Neuronal stem cell (in vitro differentiated cells): ENCODE measurements around the gene PHLDB1.
"Not testable (repeated sequence)": the region's sequence is repeated elsewhere in the genome, so short reads cannot be mapped to it uniquely, and the experiment has no call there.

ENCODE experiments used
- DNase-seq: peaks from one replicate; pipeline ENCODE4 v3.0.0-alpha.2; 2013; ENCODE audit warnings: low spot score
- H2AFZ ChIP-seq: one replicate; pipeline ENCODE4 v1.6.1; 2013; ENCODE audit warnings: mild to moderate bottlenecking, low read length, inconsistent platforms
- H2AK5ac ChIP-seq: 2 replicates; pipeline ENCODE4 v1.6.1; 2013; ENCODE audit warnings: low read depth, mild to moderate bottlenecking, inconsistent platforms, low read length, moderate library complexity, mixed read lengths
- H2BK120ac ChIP-seq: 2 replicates; pipeline ENCODE4 v1.6.1; 2013; ENCODE audit warnings: low read depth, mild to moderate bottlenecking, inconsistent platforms, low read length, moderate library complexity, mixed read lengths
- H2BK12ac ChIP-seq: one replicate; pipeline ENCODE4 v1.6.1; 2013; ENCODE audit warnings: low read length, inconsistent platforms
- H2BK15ac ChIP-seq: 2 replicates; pipeline ENCODE4 v1.6.1; 2013; ENCODE audit warnings: mild to moderate bottlenecking, low read length, inconsistent platforms, mixed read lengths
- H2BK5ac ChIP-seq: one replicate; pipeline ENCODE4 v1.6.1; 2013; ENCODE audit warnings: inconsistent platforms, mild to moderate bottlenecking, low read length, moderate library complexity
- H3K14ac ChIP-seq: one replicate; pipeline ENCODE4 v1.6.1; 2013; ENCODE audit warnings: low read length, inconsistent platforms
- H3K18ac ChIP-seq: 2 replicates; pipeline ENCODE4 v1.6.1; 2013; ENCODE audit warnings: low read length, inconsistent platforms
- H3K23ac ChIP-seq: 2 replicates; pipeline ENCODE4 v1.6.1; 2013; ENCODE audit warnings: low read depth, mild to moderate bottlenecking, mixed read lengths, low read length, inconsistent platforms; ENCODE audit not compliant: poor library complexity
- H3K27ac ChIP-seq: replicated peaks from 3 replicates; pipeline ENCODE4 v1.5.1; 2013; ENCODE audit warnings: low read length, inconsistent platforms
- H3K27me3 ChIP-seq, 3 experiments: 2 replicates each; pipeline ENCODE4 v1.6.1; 2013; ENCODE audit warnings: low read length in 3 of 3, mild to moderate bottlenecking in 2 of 3, inconsistent platforms in 1 of 3, low read depth in 1 of 3, mixed read lengths in 1 of 3, moderate library complexity in 1 of 3; ENCODE audit not compliant: control insufficient read depth in 3 of 3, insufficient read depth in 3 of 3
- H3K36me3 ChIP-seq, 2 donors: replicated peaks in 1 of 2; 2 replicates each; pipeline ENCODE4 v1.6.1; 2013; ENCODE audit warnings: low read length in 2 of 2; ENCODE audit not compliant: control insufficient read depth in 2 of 2, insufficient read depth in 2 of 2
- H3K4ac ChIP-seq: 2 replicates; pipeline ENCODE4 v1.6.1; 2013; ENCODE audit warnings: inconsistent platforms, mild to moderate bottlenecking, low read length, moderate library complexity
- H3K4me1 ChIP-seq, 2 donors: 1 replicate in 1 of 2; 2 replicates in 1 of 2; pipeline ENCODE4 v1.6.1; 2013; ENCODE audit warnings: low read length in 2 of 2, low read depth in 1 of 2; ENCODE audit not compliant: control insufficient read depth in 2 of 2, insufficient read depth in 1 of 2
- H3K4me2 ChIP-seq: one replicate; pipeline ENCODE4 v1.6.1; 2013; ENCODE audit warnings: mild to moderate bottlenecking, low read length, inconsistent platforms; ENCODE audit not compliant: insufficient read depth, poor library complexity, severe bottlenecking
- H3K4me3 ChIP-seq, 2 donors: 2 replicates each; pipeline ENCODE4 v1.5.1; 2013; ENCODE audit warnings: low read length in 2 of 2, mild to moderate bottlenecking in 2 of 2, inconsistent platforms in 1 of 2, moderate library complexity in 1 of 2
- H3K79me1 ChIP-seq: one replicate; pipeline ENCODE4 v1.6.1; 2013; ENCODE audit warnings: low read depth, mild to moderate bottlenecking, inconsistent platforms, low read length, moderate library complexity
- H3K9ac ChIP-seq: one replicate; pipeline ENCODE4 v1.6.1; 2013; ENCODE audit warnings: mild to moderate bottlenecking, low read depth, low read length, inconsistent platforms; ENCODE audit not compliant: poor library complexity
- H3K9me3 ChIP-seq, 2 donors: replicated peaks in 1 of 2; 2 replicates each; pipeline versions ENCODE3 to v1.6.1; 2013; ENCODE audit warnings: low read length in 2 of 2, mild to moderate bottlenecking in 2 of 2, inconsistent platforms in 1 of 2, low read depth in 1 of 2, mixed read lengths in 1 of 2, moderate library complexity in 1 of 2; ENCODE audit not compliant: control insufficient read depth in 2 of 2, insufficient read depth in 1 of 2
- H4K8ac ChIP-seq: one replicate; pipeline ENCODE4 v1.6.1; 2013; ENCODE audit warnings: low read depth, mild to moderate bottlenecking, inconsistent platforms, low read length, moderate library complexity
- H4K91ac ChIP-seq: one replicate; pipeline ENCODE4 v1.6.1; 2013; ENCODE audit warnings: low read length, low read depth, mild to moderate bottlenecking, inconsistent platforms; ENCODE audit not compliant: poor library complexity
- WGBS, 2 donors: extraction: QIAGEN DNeasy Blood & Tissue Kit; methylation state at CpG; one replicate each; pipeline ENCODE4 v1.1.7; 2013; ENCODE audit warnings: missing lambda C conversion rate in 2 of 2, mixed read lengths in 1 of 2; ENCODE audit not compliant: insufficient read length in 2 of 2, insufficient replicate concordance in 1 of 2; ENCODE audit errors: extremely low coverage in 2 of 2; 5-methylcytosine and 5-hydroxymethylcytosine counted together

Gene PHLDB1

DNA sequence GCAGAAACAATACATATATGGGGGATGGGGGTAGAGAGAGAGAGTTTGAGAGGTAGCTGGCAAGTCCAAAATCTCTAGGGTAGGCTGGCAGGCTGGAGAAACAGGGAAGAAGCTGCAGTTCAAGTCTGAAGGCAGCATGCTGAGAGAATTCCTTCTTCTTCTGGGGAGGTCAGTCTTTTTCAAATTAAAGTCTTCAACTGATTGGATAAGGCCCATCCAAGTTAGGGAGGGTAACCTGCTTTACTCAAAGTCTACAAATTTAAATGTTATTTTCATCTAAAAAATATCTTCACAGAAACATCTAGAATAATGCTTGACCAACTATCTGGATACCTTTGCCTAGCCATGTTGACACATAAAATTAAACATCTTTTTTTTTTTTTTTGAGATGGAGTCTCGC is 75.0 kb downstream of the PHLDB1 start:
- Histone ChIP-seq H3K14ac (no peak overlapping the region), H3K18ac (no peak overlapping the region), H3K4me2 (no peak overlapping the region), H2BK15ac (no peak overlapping the region), H3K4ac (no peak overlapping the region), H3K9me3 (no peaks in the 10 kb centered on the region), H3K4me1 (no peaks in the 10 kb centered on the region), H2BK5ac (no peak overlapping the region), H3K23ac (no peak overlapping the region), H2AFZ (no peak overlapping the region), H4K91ac (no peak overlapping the region), H3K79me1 (no peaks in the 10 kb centered on the region), H2AK5ac (no peak overlapping the region), H3K4me3 (no peak overlapping the region), H3K36me3 (no peaks in the 10 kb centered on the region), H4K8ac (no peak overlapping the region), H2BK120ac (no peak overlapping the region), H3K27ac (no peak overlapping the region), H2BK12ac (no peak overlapping the region), H3K9ac (no peak overlapping the region), H3K27me3 (peaks cover 0 to 3% (median 0%) of the 10 kb centered on the region in 3 experiments)
- WGBS, 2 donors: no CpG with 5 or more reads among the region's 1 CpG
- DNase-seq: no peak

DNA sequence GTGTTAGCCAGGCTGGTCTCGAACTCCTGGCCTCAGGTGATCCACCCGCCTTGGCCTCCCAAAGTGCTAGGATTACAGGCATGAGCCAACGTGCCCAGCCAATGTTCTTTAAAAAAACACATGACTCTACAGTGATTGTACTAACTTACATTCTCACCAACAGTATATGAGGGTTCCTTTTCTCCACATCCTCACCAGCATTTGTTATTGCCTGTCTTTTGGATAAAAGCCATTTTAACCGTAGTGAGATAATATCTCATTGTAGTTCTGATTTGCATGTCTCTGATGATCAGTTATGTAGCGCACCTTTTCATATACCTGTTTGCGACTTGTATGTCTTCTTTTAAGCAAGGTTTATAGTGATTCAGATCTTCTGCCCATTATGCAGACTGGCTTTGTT is 75.5 kb downstream of the PHLDB1 start:
- not testable (repeated sequence) for H2BK5ac ChIP-seq, H3K9ac ChIP-seq, H3K27me3 ChIP-seq, H2BK15ac ChIP-seq, H3K23ac ChIP-seq, H3K9me3 ChIP-seq, H4K91ac ChIP-seq, H3K27ac ChIP-seq, H2AFZ ChIP-seq, DNase-seq, H2BK120ac ChIP-seq, H3K79me1 ChIP-seq, H3K4me3 ChIP-seq, H3K36me3 ChIP-seq, H2AK5ac ChIP-seq, H3K14ac ChIP-seq, H3K18ac ChIP-seq, H2BK12ac ChIP-seq, H3K4me2 ChIP-seq, H3K4me1 ChIP-seq, H3K4ac ChIP-seq, H4K8ac ChIP-seq
- WGBS, 2 donors: no CpG with 5 or more reads among the region's 6 CpGs

GRCh38 chr11:118684187-118684586 is 76.8 kb downstream of the PHLDB1 start:
- H3K14ac ChIP-seq: no peak overlapping the region
- no peak overlapping the region for H3K4me2 ChIP-seq
- no peak overlapping the region for H2BK12ac ChIP-seq
- H3K27ac ChIP-seq: no peak overlapping the region
- H4K91ac ChIP-seq: no peak overlapping the region
- H2BK5ac ChIP-seq: no peak overlapping the region
- no peaks in the 10 kb centered on the region for H3K4me1 ChIP-seq
- H3K9me3 ChIP-seq: no peaks in the 10 kb centered on the region
- no peak overlapping the region for H3K9ac ChIP-seq
- H2BK15ac ChIP-seq: no peak overlapping the region
- H3K23ac ChIP-seq: no peak overlapping the region
- H4K8ac ChIP-seq: no peak overlapping the region
- H2AK5ac ChIP-seq: no peak overlapping the region
- peaks cover 0 to 3% (median 0%) of the 10 kb centered on the region in 3 experiments for H3K27me3 ChIP-seq
- H3K4ac ChIP-seq: no peak overlapping the region
- H3K18ac ChIP-seq: no peak overlapping the region
- H2AFZ ChIP-seq: no peak overlapping the region
- no peak overlapping the region for H2BK120ac ChIP-seq
- peaks cover 2% of the 10 kb centered on the region for H3K79me1 ChIP-seq
- no peak for DNase-seq
- WGBS, 2 donors: no CpG with 5 or more reads among the region's 2 CpGs
- no peaks in the 10 kb centered on the region for H3K36me3 ChIP-seq
- no peak overlapping the region for H3K4me3 ChIP-seq

DNA sequence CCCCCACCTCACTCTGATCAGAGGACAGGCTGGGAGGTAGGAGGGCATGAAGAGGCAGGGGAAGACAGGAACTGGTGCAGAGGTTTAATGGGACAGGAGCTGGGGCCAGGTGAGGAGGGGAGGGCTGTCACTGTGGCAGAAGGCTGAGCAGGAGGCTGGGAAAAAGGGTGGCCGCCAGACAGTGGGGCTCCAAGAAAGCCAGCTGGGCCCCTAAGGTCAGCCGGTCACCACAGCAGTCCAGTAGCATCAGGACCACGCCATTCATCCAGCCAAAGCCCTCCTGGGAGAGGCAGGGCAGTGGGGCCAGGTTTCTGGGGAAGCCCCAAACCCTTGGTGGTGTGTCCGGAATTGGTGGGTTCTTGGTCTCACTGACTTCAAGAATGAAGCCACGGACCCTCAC is 80.5 kb downstream of the PHLDB1 start:
- WGBS, 2 donors: no CpG with 5 or more reads among the region's 5 CpGs
- H3K4ac ChIP-seq: no peak overlapping the region
- H2BK15ac ChIP-seq: no peak overlapping the region
- H3K18ac ChIP-seq: no peak overlapping the region
- H2BK5ac ChIP-seq: no peak overlapping the region
- H3K27ac ChIP-seq: no peak overlapping the region
- no peak overlapping the region for H3K4me2 ChIP-seq
- no peak overlapping the region for H4K8ac ChIP-seq
- no peak overlapping the region for H2BK12ac ChIP-seq
- peaks cover 2% of the 10 kb centered on the region for H3K79me1 ChIP-seq
- H2BK120ac ChIP-seq: no peak overlapping the region
- peak overlapping the region; percentile 30 for H2AK5ac ChIP-seq
- H3K9me3 ChIP-seq: no peaks in the 10 kb centered on the region
- H3K9ac ChIP-seq: no peak overlapping the region
- H3K27me3 ChIP-seq: no peaks in the 10 kb centered on the region
- no peak overlapping the region for H3K4me3 ChIP-seq
- H2AFZ ChIP-seq: no peak overlapping the region
- no peak overlapping the region for H3K23ac ChIP-seq
- no peak overlapping the region for H4K91ac ChIP-seq
- DNase-seq: no peak
- H3K14ac ChIP-seq: no peak overlapping the region
- peaks cover 0 to 3% of the 10 kb centered on the region in 2 donors for H3K4me1 ChIP-seq
- H3K36me3 ChIP-seq: no peaks in the 10 kb centered on the region
